DND-41 (cell line): Measurements from ENCODE around the gene NEXN.
"Not testable (repeated sequence)": the region's sequence is repeated elsewhere in the genome, so short reads cannot be mapped to it uniquely, and the experiment has no call there.

Experiments used
- ATAC-seq: fragments of 200-7000 bp; cut with Tn5 transposase; 3 replicates; pipeline ENCODE4 v1.9.1; 2021; ENCODE audit warnings: low read depth; ENCODE audit not compliant: insufficient read depth
- DNase-seq: peaks from one replicate; pipeline ENCODE4 v3.0.0-alpha.2; 2020
- H2AFZ ChIP-seq: 2 replicates; pipeline ENCODE4 v1.6.0; 2012; ENCODE audit warnings: low read depth, low read length
- H3K27ac ChIP-seq: 2 replicates; pipeline ENCODE4 v1.5.1; 2012; ENCODE audit warnings: low read length, inconsistent platforms
- H3K27me3 ChIP-seq: fragments of 200-600 bp; sonication (generic); 2 replicates; pipeline ENCODE4 v1.6.0; 2012; ENCODE audit warnings: low read length, mild to moderate bottlenecking, inconsistent platforms; ENCODE audit not compliant: insufficient read depth, poor library complexity
- H3K36me3 ChIP-seq: 2 replicates; pipeline ENCODE4 v1.5.1; 2012; ENCODE audit warnings: low read length, inconsistent platforms; ENCODE audit not compliant: insufficient read depth
- H3K4me1 ChIP-seq: 2 replicates; pipeline ENCODE4 v1.5.1; 2012; ENCODE audit warnings: mild to moderate bottlenecking, low read length; ENCODE audit not compliant: insufficient read depth
- H3K4me2 ChIP-seq: 2 replicates; pipeline ENCODE4 v1.6.0; 2012; ENCODE audit warnings: mild to moderate bottlenecking, moderate library complexity, low read length, inconsistent platforms; ENCODE audit not compliant: insufficient read depth
- H3K4me3 ChIP-seq, 2 experiments: fragments of 200-600 bp in 1 of 2; shearing (Covaris generic) in 1 of 2; 2 replicates each; pipeline ENCODE4 v1.5.1; 2012 to 2016; ENCODE audit warnings: inconsistent platforms in 2 of 2, low read length in 2 of 2, mild to moderate bottlenecking in 2 of 2, low read depth in 1 of 2, moderate library complexity in 1 of 2
- H3K79me2 ChIP-seq: 2 replicates; pipeline ENCODE4 v1.6.0; 2012; ENCODE audit warnings: low read length, inconsistent platforms; ENCODE audit not compliant: insufficient read depth
- H3K9ac ChIP-seq: 2 replicates; pipeline ENCODE4 v1.6.0; 2012; ENCODE audit warnings: low read depth, mild to moderate bottlenecking, inconsistent platforms, low read length, moderate library complexity
- H3K9me3 ChIP-seq: 2 replicates; pipeline ENCODE4 v1.5.1; 2012; ENCODE audit warnings: low read length, moderate library complexity, mild to moderate bottlenecking, inconsistent platforms; ENCODE audit not compliant: insufficient read depth, severe bottlenecking
- H4K20me1 ChIP-seq: 2 replicates; pipeline ENCODE4 v1.6.0; 2012; ENCODE audit warnings: low read length; ENCODE audit not compliant: insufficient read depth
- EZH2 ChIP-seq: IDR thresholded peaks from 3 replicates; pipeline ENCODE4 v1.6.1; 2012; ENCODE audit warnings: borderline replicate concordance, low read depth, mild to moderate bottlenecking, moderate library complexity, low read length, inconsistent platforms; ENCODE audit not compliant: severe bottlenecking
- TF ChIP-seq, protein P1 (sequence below): IDR thresholded peaks from 2 replicates; pipeline ENCODE4 v1.5.1; 2012; ENCODE audit warnings: borderline replicate concordance, low read length, moderate library complexity, mild to moderate bottlenecking; ENCODE audit not compliant: poor library complexity, severe bottlenecking; ENCODE audit errors: extremely low read depth

NEXN gene

GRCh38 chr1:77978969-77979876, 90.8 kb downstream of the NEXN start, which contains the start of gene FUBP1:
Gene FUBP1, minus strand, starts transcription at chr1:77979072. Its CDS starts 68 bp downstream, at chr1:77979004.
- peaks cover 91% of the 10 kb centered on the region for H3K79me2 ChIP-seq
- peaks cover 51% of the 10 kb centered on the region for H3K4me1 ChIP-seq
- H2AFZ ChIP-seq, result peak within 1 kb of the TSS; percentile 96
- H3K36me3 ChIP-seq, result peaks cover 41% of the 10 kb centered on the region
- ATAC-seq (peak; percentile 88), DNase-seq (peak; percentile 98)
- no peaks in the 10 kb centered on the region for H3K27me3 ChIP-seq
- H3K4me3 ChIP-seq, result peak within 1 kb of the TSS; percentile 56 to 65
- TF ChIP-seq, protein P1, sequence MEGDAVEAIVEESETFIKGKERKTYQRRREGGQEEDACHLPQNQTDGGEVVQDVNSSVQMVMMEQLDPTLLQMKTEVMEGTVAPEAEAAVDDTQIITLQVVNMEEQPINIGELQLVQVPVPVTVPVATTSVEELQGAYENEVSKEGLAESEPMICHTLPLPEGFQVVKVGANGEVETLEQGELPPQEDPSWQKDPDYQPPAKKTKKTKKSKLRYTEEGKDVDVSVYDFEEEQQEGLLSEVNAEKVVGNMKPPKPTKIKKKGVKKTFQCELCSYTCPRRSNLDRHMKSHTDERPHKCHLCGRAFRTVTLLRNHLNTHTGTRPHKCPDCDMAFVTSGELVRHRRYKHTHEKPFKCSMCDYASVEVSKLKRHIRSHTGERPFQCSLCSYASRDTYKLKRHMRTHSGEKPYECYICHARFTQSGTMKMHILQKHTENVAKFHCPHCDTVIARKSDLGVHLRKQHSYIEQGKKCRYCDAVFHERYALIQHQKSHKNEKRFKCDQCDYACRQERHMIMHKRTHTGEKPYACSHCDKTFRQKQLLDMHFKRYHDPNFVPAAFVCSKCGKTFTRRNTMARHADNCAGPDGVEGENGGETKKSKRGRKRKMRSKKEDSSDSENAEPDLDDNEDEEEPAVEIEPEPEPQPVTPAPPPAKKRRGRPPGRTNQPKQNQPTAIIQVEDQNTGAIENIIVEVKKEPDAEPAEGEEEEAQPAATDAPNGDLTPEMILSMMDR, result peak; percentile 84
- no peak for TF ChIP-seq EZH2
- peaks cover 38% of the 10 kb centered on the region for H4K20me1 ChIP-seq
- H3K9me3 ChIP-seq, result no peaks in the 10 kb centered on the region
- H3K9ac ChIP-seq, result peak within 1 kb of the TSS; percentile 74
- H3K27ac ChIP-seq, result peak within 1 kb of the TSS; percentile 99
- peak within 1 kb of the TSS; percentile 78 for H3K4me2 ChIP-seq

DNA sequence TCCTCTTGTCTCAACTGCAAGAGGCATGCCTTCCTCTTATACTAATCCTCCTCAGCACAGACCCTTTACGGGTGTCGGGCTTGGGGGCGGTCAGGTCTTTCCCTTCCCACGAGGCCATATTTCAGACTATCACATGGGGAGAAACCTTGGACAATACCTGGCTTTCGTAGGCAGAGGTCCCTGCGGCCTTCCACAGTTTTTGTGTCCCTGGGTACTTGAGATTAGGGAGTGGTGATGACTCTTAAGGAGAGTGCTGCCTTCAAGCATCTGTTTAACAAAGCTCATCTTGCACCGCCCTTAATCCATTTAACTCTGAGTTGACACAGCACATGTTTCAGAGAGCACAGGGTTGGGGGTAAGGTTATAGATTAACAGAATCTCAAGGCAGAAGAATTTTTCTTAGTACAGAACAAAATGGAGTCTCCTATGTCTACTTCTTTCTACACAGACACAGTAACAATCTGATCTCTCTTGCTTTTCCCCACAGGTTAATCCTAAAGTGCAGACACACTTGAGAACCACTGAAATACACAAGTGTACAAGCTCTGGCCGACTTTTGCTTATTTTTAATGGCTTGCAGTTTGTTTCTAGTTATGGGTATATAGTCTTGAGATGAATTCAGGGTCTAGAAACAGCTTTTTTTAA, 95.0 kb downstream of the NEXN start:
- DNase-seq, H3K4me2 ChIP-seq, H4K20me1 ChIP-seq, ATAC-seq, H3K27ac ChIP-seq, H3K9ac ChIP-seq, H3K27me3 ChIP-seq, H3K4me3 ChIP-seq, H3K9me3 ChIP-seq, H3K36me3 ChIP-seq, H2AFZ ChIP-seq: not testable (repeated sequence)
- H3K4me1 ChIP-seq, result peaks cover 17% of the 10 kb centered on the region
- H3K79me2 ChIP-seq, result peaks cover 72% of the 10 kb centered on the region

DNA sequence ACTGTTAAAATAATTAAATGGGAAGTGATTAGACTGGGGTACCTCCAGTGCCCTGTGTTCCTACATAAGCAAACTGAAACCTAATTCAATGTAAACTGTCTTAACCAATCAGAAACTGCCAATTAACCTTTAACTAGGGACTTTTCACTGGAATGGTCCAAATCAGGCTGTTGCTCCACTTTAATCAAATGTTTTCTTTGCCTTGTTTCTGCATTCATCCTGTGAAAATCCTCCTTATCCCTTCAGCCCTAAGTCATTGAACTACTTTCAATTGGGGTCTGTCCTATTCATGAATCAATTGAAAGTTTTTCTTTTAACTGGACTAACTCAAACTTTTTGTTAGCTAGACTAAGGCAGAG, 95.6 kb downstream of the NEXN start:
- Histone ChIP-seq H3K4me1 (peaks cover 17% of the 10 kb centered on the region), H3K4me3 (no peak overlapping the region), H3K27ac (no peak overlapping the region), H3K79me2 (peaks cover 72% of the 10 kb centered on the region), H3K9ac (no peak overlapping the region), H3K27me3 (no peaks in the 10 kb centered on the region), H2AFZ (no peak overlapping the region), H3K4me2 (no peak overlapping the region), H3K36me3 (peaks cover 3% of the 10 kb centered on the region; the same call in 1 of the 2 replicates), H4K20me1 (no peaks in the 10 kb centered on the region), H3K9me3 (no peaks in the 10 kb centered on the region)
- ATAC-seq (no peak), DNase-seq (no peak)
- no peak for TF ChIP-seq EZH2
- TF ChIP-seq, protein P1, result no peak

- no peak overlapping the region for H3K4me2 ChIP-seq
- no peaks in the 10 kb centered on the region for H4K20me1 ChIP-seq
- no peaks in the 10 kb centered on the region for H3K9me3 ChIP-seq
- ATAC-seq, result no peak
- peaks cover 17% of the 10 kb centered on the region for H3K4me1 ChIP-seq
- no peak overlapping the region for H3K4me3 ChIP-seq
- H3K9ac ChIP-seq, result no peak overlapping the region
- no peaks in the 10 kb centered on the region for H3K27me3 ChIP-seq
- H2AFZ ChIP-seq, result no peak overlapping the region
- H3K36me3 ChIP-seq, result peaks cover 3% of the 10 kb centered on the region; the same call in 1 of the 2 replicates
- TF ChIP-seq, protein P1, result no peak
- TF ChIP-seq EZH2, result no peak
- no peak for DNase-seq
- H3K79me2 ChIP-seq, result peaks cover 68% of the 10 kb centered on the region
- H3K27ac ChIP-seq, result no peak overlapping the region
Measured at GRCh38 chr1:77984629-77985028, 96.2 kb downstream of the NEXN start.
